ENCODE results near the gene CEP55.
A peak's percentile ranks its signal among the peaks of the same experiment; 100 is the strongest.
"Not testable (repeated sequence)": the region's sequence is repeated elsewhere in the genome, so short reads cannot be mapped to it uniquely, and the experiment has no call there.

The CEP55 gene

GRCh38 chr10:93496322-93497041, at the start of gene CEP55:
CEP55 (plus strand) TSS chr10:93496612; CDS start chr10:93500052, 3,440 bp downstream.
- DNase-seq, result peak; percentile 82 to 84

- no peak for DNase-seq
Observed at GRCh38 chr10:93447019-93447418, 49.4 kb upstream of the CEP55 start.

DNA sequence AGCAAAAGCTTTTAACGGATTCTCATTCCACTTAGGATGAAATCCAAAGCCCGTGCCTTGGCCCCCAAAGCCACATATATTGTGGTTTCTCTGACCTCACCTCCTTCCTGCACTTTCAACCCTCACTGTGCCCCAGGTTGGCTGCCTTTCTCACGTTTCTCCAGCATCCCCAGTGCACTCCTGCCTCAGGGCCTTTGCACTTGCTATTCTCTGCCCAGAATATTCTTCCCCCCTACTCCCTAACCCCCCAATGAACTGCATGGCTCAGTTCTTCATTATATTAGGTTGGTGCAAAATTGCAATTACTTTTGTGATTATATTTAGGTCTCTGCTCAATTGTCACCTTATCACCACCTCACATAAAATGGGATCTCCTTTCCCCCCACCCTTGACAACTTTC, 48.4 kb upstream of the CEP55 start:
- no peak for DNase-seq

- no peak for DNase-seq
Observed at GRCh38 chr10:93451244-93451947, 45.0 kb upstream of the CEP55 start.

DNA sequence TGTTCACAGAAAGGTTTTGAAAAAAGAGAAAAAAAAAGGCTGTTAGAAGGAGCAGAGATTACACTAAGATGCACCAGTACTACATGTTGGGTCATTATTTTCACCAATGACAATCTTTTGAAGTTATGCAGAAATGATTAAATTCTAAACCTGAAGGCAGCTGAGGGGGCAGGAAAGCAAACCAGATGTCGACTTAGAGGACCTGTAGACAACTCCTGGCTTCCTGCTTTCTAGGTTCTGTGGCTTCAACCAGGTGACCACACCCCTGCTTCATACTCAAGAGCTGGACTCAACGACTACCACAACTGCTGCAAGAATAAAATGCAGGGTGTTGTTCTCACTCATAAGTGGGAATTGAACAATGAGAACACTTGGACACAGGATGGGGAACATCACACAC, 44.3 kb upstream of the CEP55 start:
- DNase-seq, result no peak

GRCh38 chr10:93454146-93454545, 42.3 kb upstream of the CEP55 start:
- DNase-seq, result no peak

DNA sequence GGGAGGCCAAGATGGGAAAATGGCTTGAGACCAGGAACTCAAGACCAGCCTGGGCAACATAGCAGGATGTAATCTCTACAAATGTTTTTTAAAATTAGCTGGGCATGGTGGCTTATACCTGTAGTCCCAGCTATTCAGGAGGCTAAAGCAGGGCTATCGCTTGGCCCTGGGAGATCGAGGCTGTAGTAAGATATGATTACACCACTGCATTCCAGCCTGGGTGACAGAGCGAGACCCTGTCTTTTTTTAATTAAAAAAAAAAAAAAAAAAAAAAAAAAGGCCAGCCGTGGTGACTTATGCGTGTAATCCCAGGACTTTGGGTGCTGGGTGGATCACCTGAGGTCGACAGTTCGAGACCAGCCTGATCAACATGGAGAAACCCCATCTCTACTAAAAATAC, 41.7 kb upstream of the CEP55 start:
- no peak for DNase-seq

GRCh38 chr10:93456480-93456879, 39.9 kb upstream of the CEP55 start:
- DNase-seq, result no peak

DNA sequence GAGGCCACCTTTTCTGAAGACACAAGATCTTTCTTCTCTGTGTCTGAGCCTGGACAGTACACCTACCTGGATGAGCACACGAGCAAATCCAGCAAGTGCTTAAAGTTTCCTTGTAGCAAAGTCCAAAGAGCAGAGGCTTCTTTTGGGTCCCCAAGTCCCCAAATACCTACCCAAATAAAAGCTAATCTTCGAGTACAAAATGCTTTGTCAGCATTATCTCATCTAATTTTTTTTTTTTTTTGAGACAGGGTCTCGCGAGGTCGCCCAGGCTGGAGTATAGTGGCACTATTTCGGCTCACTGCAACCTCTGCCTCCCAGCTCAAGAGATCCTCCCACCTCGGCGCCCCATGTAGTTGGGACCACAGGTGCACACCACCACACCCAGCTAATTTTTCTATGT, 38.9 kb upstream of the CEP55 start:
- DNase-seq, result no peak

GRCh38 chr10:93458821-93459257, 37.6 kb upstream of the CEP55 start:
- no peak for DNase-seq

- DNase-seq, result no peak
Observed at GRCh38 chr10:93459466-93459865, 36.9 kb upstream of the CEP55 start.

DNA sequence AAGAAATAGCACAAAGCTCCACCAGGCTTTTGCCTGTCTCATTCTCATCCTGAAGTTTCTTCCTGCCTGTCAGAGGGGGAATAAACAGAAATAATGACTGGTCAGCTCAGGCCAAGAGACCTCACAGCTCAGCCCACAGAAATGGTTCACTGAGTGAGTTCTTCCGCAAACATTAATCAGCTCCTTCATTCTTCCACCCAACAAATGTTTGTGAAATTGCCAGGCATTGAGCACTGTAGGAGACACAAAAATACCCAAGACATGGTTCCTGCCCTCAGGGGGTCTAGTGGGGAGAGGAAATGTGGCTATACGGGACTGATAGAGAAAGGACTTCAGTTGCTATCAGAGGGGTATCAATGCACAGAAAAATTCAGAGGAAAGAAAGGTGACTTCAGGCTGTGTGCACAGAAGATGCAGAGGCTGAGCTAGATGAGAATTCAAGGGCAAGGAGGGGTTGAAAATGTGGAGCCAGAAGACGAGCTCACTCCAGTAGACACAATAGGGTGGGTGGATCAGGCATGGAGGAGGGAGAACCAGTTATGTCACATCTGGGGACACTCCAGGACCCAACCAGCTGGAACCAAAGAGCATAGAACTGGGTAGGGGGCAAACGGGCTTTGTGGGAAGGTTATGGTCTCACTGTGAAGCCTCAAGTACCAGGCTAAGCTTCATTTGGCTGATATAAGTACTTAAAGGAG, 35.2 kb upstream of the CEP55 start:
- no peak for DNase-seq

DNA sequence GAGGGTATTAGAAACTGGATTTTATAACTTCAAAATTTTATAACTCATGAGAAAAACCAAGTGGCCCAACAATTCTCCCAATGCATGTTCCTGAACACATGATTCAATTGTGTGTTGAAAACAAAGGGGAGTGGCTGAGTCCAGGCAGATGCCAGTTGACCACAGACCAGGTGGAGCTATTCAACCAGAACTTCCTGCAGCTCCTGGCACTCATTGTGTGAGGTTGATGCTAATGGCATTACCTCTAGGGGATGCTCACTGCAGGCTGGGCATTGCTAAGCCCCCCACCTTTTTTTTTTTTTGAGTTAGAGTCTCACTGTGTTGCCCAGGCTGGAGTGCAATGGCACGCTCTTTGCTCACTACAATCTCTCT, 34.6 kb upstream of the CEP55 start:
- DNase-seq, result peak in 1 of 2 experiments; percentile 8

GRCh38 chr10:93462371-93462770, 34.0 kb upstream of the CEP55 start:
- DNase-seq, result no peak

GRCh38 chr10:93462881-93463280, 33.5 kb upstream of the CEP55 start:
- no peak for DNase-seq

- peak; percentile 70 to 74 for DNase-seq
Observed at GRCh38 chr10:93463723-93464476, 32.5 kb upstream of the CEP55 start.

DNA sequence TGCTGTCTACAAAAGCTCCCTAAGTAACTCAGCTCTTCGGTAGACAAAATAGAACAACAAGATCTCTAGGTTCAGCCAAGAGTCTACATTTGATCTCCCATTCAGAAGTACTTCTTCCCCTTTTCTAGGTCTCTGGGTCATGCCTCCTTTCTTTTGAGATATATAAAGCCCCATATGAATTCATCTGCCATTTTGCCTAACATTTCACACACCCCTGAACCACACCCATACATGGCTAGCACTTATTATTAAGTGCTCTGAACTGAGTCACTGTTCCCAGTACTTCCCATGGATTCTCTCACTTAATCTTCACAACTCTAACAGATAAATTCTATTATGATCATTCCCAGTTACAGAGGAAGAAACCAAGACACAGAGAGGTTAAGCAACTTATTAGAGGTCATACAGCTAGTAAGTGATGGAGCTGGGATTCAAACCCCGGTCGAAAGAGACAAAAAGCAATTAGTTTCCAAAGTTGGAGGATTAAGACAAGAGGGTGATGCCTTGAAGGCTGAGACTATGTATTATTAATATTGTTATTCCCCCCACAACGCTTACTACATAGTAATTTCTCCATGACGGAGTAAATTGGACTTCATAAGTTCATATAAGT, 31.5 kb upstream of the CEP55 start:
- peak; percentile 13 to 18 for DNase-seq

DNA sequence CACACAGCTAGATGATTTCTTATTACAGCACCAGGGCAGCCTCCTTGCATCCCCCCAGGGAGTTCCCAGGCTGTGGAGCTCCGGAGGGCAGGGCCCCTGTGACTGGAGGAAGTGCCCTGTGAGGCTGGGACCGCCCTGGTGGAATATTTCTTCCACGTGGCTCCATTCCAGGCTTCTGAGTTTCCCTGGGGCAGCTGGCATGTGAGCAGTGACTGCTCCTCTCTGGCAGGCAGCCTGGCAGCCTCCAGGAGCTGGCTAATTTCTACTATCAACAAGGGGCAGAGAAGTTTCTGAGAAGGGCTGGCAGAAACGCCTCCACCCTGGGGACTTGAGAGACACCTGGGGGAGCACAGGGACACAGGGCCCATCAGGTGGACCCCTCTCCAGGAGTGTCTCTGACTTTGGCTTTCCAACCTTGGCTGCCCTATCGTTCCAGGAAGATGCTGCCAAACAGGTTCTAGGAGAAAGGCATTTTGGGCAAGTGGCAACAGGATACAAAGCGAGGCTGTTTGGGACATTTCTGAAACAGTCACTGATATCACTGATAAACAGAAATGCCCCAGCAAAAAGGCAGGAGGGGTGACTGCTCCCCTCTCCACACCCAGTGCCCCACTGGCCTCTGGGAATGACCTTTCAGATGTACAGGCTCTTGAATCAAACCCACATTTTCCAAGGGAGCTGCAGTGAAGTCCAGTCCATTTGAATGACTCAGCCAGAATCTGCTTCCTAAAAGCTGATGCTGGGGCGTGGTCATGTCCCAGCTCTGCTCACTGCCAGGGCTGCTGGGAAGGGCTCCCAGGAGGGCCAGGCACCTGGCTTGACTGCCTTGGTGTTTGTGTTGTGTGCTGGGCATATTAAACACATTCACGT, 30.4 kb upstream of the CEP55 start:
- DNase-seq, result no peak

- not testable (repeated sequence) for DNase-seq
Observed at GRCh38 chr10:93467635-93468034, 28.8 kb upstream of the CEP55 start.

DNA sequence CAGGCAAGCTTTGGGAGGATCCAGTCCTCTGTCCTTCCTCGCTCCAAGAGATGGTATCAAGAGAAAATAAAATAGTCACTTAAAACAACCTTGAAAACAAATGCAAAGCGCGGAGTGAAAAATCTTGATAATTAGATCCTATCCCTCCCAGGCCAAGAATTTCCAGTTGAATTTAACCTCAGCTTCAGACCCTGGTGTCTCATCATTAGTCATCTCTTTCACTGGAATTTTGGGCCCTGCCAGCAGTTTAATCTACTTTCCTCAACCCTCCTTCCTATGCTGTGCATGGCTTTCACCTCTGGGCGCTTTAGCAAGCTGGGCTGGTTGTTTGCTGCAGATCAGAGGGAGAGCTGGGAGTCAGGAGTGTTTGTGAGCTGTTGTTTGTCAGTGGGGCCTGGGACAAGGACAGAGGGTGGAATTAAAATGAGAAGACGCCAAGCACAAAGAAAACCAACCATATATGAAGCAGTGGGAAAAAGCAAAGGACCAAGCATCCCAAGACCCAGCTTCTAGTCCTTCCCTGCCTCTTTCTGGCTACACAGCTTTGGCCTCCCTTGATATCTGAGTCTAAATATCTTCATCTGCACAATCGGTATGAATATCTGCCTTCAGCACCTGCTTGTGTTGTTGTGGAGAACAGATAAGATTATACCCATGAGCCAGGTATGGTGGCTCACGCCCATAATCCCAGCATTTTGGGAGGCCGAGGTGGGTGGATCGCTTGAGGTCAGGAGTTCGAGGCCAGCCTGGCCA, 27.8 kb upstream of the CEP55 start:
- DNase-seq, result no peak

GRCh38 chr10:93469454-93469853, 27.0 kb upstream of the CEP55 start:
- no peak for DNase-seq

Measured in AML-193 (cell line).